KMS-11 (cell line): Measurements from ENCODE around the gene LPA.
"Not testable (repeated sequence)": the region's sequence is repeated elsewhere in the genome, so short reads cannot be mapped to it uniquely, and the experiment has no call there.

Source experiments
- H2AFZ ChIP-seq: fragments of 200-600 bp; sonication (generic); 2 replicates; pipeline ENCODE4 v1.6.1; 2016; ENCODE audit warnings: antibody characterized with exemption, mixed run types, low read depth
- H3K27ac ChIP-seq: fragments of 200-600 bp; sonication (generic); 2 replicates; pipeline ENCODE4 v1.6.1; 2016; ENCODE audit warnings: mild to moderate bottlenecking, mixed run types
- H3K27me3 ChIP-seq: fragments of 200-600 bp; sonication (generic); 2 replicates; pipeline ENCODE4 v1.6.1; 2017; ENCODE audit warnings: mild to moderate bottlenecking, low read depth, mixed run types, moderate library complexity; ENCODE audit not compliant: insufficient read depth
- H3K36me3 ChIP-seq: fragments of 200-600 bp; sonication (generic); 2 replicates; pipeline ENCODE4 v1.6.1; 2017; ENCODE audit warnings: mild to moderate bottlenecking, mixed run types; ENCODE audit not compliant: insufficient read depth
- H3K4me1 ChIP-seq: fragments of 200-600 bp; sonication (generic); 2 replicates; pipeline ENCODE4 v1.6.1; 2016; ENCODE audit warnings: mild to moderate bottlenecking, low read depth, mixed run types; ENCODE audit not compliant: poor library complexity, severe bottlenecking
- H3K4me2 ChIP-seq: fragments of 200-600 bp; sonication (generic); 2 replicates; pipeline ENCODE4 v1.7.0; 2016; ENCODE audit warnings: mild to moderate bottlenecking, mixed run types
- H3K4me3 ChIP-seq: fragments of 200-600 bp; sonication (generic); IDR thresholded peaks from 2 replicates; pipeline ENCODE4 v1.6.1; 2017; ENCODE audit warnings: low read depth, low read length, mixed read lengths; ENCODE audit not compliant: insufficient read depth
- H3K79me2 ChIP-seq: fragments of 200-600 bp; sonication (generic); 2 replicates; pipeline ENCODE4 v1.6.1; 2016; ENCODE audit warnings: low read depth, mixed run types; ENCODE audit not compliant: insufficient read depth
- H3K9ac ChIP-seq: fragments of 200-600 bp; sonication (generic); 2 replicates; pipeline ENCODE4 v1.6.1; 2016; ENCODE audit warnings: mild to moderate bottlenecking, mixed run types
- H4K20me1 ChIP-seq: fragments of 200-600 bp; sonication (generic); 2 replicates; pipeline ENCODE4 v1.6.1; 2016; ENCODE audit warnings: mild to moderate bottlenecking, mixed run types; ENCODE audit not compliant: insufficient read depth
- CTCF ChIP-seq: fragments of 200-600 bp; sonication (generic); conservative IDR thresholded peaks from 2 replicates; pipeline ENCODE4 v1.6.1; 2017; ENCODE audit warnings: low read depth, mild to moderate bottlenecking, antibody characterized with exemption, low read length, moderate library complexity, mixed read lengths

The LPA gene, protein sequence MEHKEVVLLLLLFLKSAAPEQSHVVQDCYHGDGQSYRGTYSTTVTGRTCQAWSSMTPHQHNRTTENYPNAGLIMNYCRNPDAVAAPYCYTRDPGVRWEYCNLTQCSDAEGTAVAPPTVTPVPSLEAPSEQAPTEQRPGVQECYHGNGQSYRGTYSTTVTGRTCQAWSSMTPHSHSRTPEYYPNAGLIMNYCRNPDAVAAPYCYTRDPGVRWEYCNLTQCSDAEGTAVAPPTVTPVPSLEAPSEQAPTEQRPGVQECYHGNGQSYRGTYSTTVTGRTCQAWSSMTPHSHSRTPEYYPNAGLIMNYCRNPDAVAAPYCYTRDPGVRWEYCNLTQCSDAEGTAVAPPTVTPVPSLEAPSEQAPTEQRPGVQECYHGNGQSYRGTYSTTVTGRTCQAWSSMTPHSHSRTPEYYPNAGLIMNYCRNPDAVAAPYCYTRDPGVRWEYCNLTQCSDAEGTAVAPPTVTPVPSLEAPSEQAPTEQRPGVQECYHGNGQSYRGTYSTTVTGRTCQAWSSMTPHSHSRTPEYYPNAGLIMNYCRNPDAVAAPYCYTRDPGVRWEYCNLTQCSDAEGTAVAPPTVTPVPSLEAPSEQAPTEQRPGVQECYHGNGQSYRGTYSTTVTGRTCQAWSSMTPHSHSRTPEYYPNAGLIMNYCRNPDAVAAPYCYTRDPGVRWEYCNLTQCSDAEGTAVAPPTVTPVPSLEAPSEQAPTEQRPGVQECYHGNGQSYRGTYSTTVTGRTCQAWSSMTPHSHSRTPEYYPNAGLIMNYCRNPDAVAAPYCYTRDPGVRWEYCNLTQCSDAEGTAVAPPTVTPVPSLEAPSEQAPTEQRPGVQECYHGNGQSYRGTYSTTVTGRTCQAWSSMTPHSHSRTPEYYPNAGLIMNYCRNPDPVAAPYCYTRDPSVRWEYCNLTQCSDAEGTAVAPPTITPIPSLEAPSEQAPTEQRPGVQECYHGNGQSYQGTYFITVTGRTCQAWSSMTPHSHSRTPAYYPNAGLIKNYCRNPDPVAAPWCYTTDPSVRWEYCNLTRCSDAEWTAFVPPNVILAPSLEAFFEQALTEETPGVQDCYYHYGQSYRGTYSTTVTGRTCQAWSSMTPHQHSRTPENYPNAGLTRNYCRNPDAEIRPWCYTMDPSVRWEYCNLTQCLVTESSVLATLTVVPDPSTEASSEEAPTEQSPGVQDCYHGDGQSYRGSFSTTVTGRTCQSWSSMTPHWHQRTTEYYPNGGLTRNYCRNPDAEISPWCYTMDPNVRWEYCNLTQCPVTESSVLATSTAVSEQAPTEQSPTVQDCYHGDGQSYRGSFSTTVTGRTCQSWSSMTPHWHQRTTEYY (N-terminal part only)

GRCh38 chr6:160664198-160664597, at the start of gene LPA:
TSS of gene LPA (minus strand) at chr6:160664275. CDS start at chr6:160664214, 61 bp downstream.
- not testable (repeated sequence) for H3K36me3 ChIP-seq, H3K27me3 ChIP-seq, H4K20me1 ChIP-seq, H3K79me2 ChIP-seq, H3K4me3 ChIP-seq, H3K27ac ChIP-seq, H2AFZ ChIP-seq, H3K9ac ChIP-seq, H3K4me1 ChIP-seq, H3K4me2 ChIP-seq

GRCh38 chr6:160708993-160709392, 44.9 kb upstream of the LPA start:
- H3K27me3 ChIP-seq = not testable (repeated sequence)

GRCh38 chr6:160704688-160705087, 40.6 kb upstream of the LPA start:
- H3K9ac ChIP-seq, H3K27ac ChIP-seq, H2AFZ ChIP-seq, H3K36me3 ChIP-seq, H3K27me3 ChIP-seq, H3K4me3 ChIP-seq, H3K4me2 ChIP-seq, H4K20me1 ChIP-seq, H3K79me2 ChIP-seq, H3K4me1 ChIP-seq: not testable (repeated sequence)

More at GRCh38 chr6:160708993-160709392, 44.9 kb upstream of the LPA start:
- not testable (repeated sequence) for H3K9ac ChIP-seq, H3K79me2 ChIP-seq, H3K4me3 ChIP-seq, H3K4me1 ChIP-seq, H3K27ac ChIP-seq, H3K36me3 ChIP-seq, H4K20me1 ChIP-seq, H2AFZ ChIP-seq, H3K4me2 ChIP-seq

- not testable (repeated sequence) for H3K79me2 ChIP-seq, H3K36me3 ChIP-seq, H3K4me3 ChIP-seq, H3K27me3 ChIP-seq, H3K27ac ChIP-seq, H3K4me2 ChIP-seq, H3K9ac ChIP-seq, H4K20me1 ChIP-seq, H2AFZ ChIP-seq, H3K4me1 ChIP-seq
Observed at GRCh38 chr6:160701918-160702680, 38.0 kb upstream of the LPA start, which contains the start of gene PLG. TSS of gene PLG (plus strand) at chr6:160702244. CDS start at chr6:160702305, 61 bp downstream.

DNA sequence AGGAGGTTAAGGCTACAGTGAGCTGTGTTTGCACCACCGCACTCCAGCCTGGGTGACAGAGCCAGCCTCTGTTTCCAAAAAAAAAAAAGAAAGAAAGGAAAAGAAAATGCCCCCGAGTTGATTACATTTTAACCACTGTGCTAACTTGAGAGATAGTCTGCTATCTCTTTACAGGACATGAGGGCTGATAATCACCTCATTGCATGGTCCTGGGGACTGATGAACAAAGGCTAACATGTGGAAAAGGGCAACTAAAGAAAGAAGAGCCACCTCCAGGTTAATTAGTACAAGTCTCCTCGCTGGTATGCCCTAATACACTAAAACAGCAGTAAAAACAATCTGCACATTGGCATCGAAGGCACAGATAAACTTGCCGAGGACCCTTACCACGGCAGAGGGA, 33.8 kb upstream of the LPA start:
- Histone ChIP-seq H3K27me3 (no peaks in the 10 kb centered on the region), H3K36me3 (no peaks in the 10 kb centered on the region), H2AFZ (no peak overlapping the region), H3K79me2 (no peaks in the 10 kb centered on the region), H3K4me2 (no peak overlapping the region), H3K9ac (no peak overlapping the region), H4K20me1 (no peaks in the 10 kb centered on the region), H3K4me3 (no peak overlapping the region), H3K4me1 (no peaks in the 10 kb centered on the region), H3K27ac (no peak overlapping the region)
- TF ChIP-seq CTCF = no peak

DNA sequence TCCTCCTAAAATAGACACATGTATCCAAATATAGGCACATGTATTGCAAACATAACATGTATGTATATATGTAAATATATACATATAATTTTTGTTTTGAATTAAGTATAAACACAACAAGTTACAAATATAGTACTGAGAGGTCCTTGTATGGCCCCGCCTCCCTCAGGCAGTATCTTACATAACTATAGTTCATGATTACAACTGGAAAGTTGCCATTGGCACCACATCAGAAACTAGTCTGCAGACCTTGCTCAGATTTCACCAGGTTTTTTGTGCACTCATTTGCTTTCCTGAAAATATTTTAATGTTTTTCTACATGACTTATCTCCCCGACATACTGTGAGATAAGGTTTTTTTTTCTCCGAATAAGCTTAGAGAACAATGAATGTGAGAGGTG, 32.8 kb upstream of the LPA start:
- not testable (repeated sequence) for H3K4me3 ChIP-seq, H3K79me2 ChIP-seq, H3K4me1 ChIP-seq, H3K9ac ChIP-seq, H3K27ac ChIP-seq, H3K27me3 ChIP-seq, H4K20me1 ChIP-seq, H3K4me2 ChIP-seq, H3K36me3 ChIP-seq, H2AFZ ChIP-seq

GRCh38 chr6:160695622-160696021, 31.5 kb upstream of the LPA start:
- H3K27ac ChIP-seq, H3K4me2 ChIP-seq, H3K4me1 ChIP-seq, H2AFZ ChIP-seq, H3K79me2 ChIP-seq, H3K36me3 ChIP-seq, H3K4me3 ChIP-seq, H4K20me1 ChIP-seq, H3K27me3 ChIP-seq, H3K9ac ChIP-seq: not testable (repeated sequence)

GRCh38 chr6:160695025-160695424, 30.9 kb upstream of the LPA start:
- not testable (repeated sequence) for H3K4me2 ChIP-seq, H2AFZ ChIP-seq, H4K20me1 ChIP-seq, H3K4me1 ChIP-seq, H3K4me3 ChIP-seq, H3K79me2 ChIP-seq, H3K27me3 ChIP-seq, H3K27ac ChIP-seq, H3K36me3 ChIP-seq, H3K9ac ChIP-seq
